ENCODE measurements around the gene GTF2E1.

GRCh38 chr3:120780977-120781376 lies 38.4 kb downstream of the GTF2E1 start:
- TF ChIP-seq SP1 (IDR thresholded peaks at IDR 0.05) (no peak), SUZ12 (IDR thresholded peaks at IDR 0.05) (no peak), NFRKB (IDR thresholded peaks at IDR 0.05) (no peak), BHLHE40 (IDR thresholded peaks at IDR 0.05; ENCODE audit: borderline replicate concordance) (no peak)
